Cardiac muscle cell (in vitro differentiated cells and primary cell): Measurements from ENCODE around the gene TTC6. TPM values are rescaled to one million over a fixed set of nuclear protein-coding genes. Genes with fewer than 3 reads are reported as not detected.
"Not testable (repeated sequence)": the region's sequence is repeated elsewhere in the genome, so short reads cannot be mapped to it uniquely, and the experiment has no call there.

Source experiments
- DNase-seq, 2 donors: peaks; one replicate each; pipeline versions ENCODE4 v3.0.0 to v3.0.0-alpha.2; 2010 to 2017; ENCODE audit warnings: low read depth in 1 of 2, low spot score in 1 of 2
- H3K27ac ChIP-seq: fragments of 200-600 bp; sonication (generic); 2 replicates; pipeline ENCODE4 v1.5.1; 2016
- H3K27me3 ChIP-seq: fragments of 200-600 bp; sonication (generic); 2 replicates; pipeline ENCODE4 v1.6.0; 2016; ENCODE audit warnings: control low read depth
- H3K36me3 ChIP-seq: fragments of 200-600 bp; sonication (generic); 2 replicates; pipeline ENCODE4 v1.5.1; 2016; ENCODE audit warnings: control low read depth
- H3K4me1 ChIP-seq: fragments of 200-600 bp; sonication (generic); 2 replicates; pipeline ENCODE4 v1.8.1; 2017; ENCODE audit warnings: low read depth, mild to moderate bottlenecking, mixed run types
- H3K4me3 ChIP-seq: fragments of 200-600 bp; sonication (generic); 2 replicates; pipeline ENCODE4 v1.5.1; 2016; ENCODE audit warnings: mild to moderate bottlenecking
- H3K9me3 ChIP-seq: fragments of 200-600 bp; sonication (generic); 2 replicates; pipeline ENCODE4 v1.5.1; 2017; ENCODE audit warnings: low read depth, mild to moderate bottlenecking, control low read depth
- polyA plus RNA-seq: library from polyadenylated mRNA; unstranded; fragments of >200 nt; fragmentation: Nextera tagmentation; extraction: Ambion mirVana; gene quantifications from 2 replicates; pipeline ENCODE4 v1.2.1, GENCODE V29; 2016
- total RNA-seq: library from RNA; depleted of rRNA; stranded (reverse); fragments of >200 nt; gene quantifications from 2 replicates; pipeline ENCODE4 v1.2.3, GENCODE V29; 2016
- TF ChIP-seq, protein P1 (sequence below): IDR thresholded peaks from 2 replicates; pipeline ENCODE4 v1.5.1; 2012; ENCODE audit warnings: low read depth, mild to moderate bottlenecking, low read length

The TTC6 gene
- total and polyA plus RNA-seq, 2 experiments from 2014 or later = not detected

- H3K4me1 ChIP-seq = no peaks in the 10 kb centered on the region
- H3K27ac ChIP-seq = no peak overlapping the region
- no peak overlapping the region for H3K4me3 ChIP-seq
- no peaks in the 10 kb centered on the region for H3K9me3 ChIP-seq
- no peak for DNase-seq
- TF ChIP-seq, protein P1, sequence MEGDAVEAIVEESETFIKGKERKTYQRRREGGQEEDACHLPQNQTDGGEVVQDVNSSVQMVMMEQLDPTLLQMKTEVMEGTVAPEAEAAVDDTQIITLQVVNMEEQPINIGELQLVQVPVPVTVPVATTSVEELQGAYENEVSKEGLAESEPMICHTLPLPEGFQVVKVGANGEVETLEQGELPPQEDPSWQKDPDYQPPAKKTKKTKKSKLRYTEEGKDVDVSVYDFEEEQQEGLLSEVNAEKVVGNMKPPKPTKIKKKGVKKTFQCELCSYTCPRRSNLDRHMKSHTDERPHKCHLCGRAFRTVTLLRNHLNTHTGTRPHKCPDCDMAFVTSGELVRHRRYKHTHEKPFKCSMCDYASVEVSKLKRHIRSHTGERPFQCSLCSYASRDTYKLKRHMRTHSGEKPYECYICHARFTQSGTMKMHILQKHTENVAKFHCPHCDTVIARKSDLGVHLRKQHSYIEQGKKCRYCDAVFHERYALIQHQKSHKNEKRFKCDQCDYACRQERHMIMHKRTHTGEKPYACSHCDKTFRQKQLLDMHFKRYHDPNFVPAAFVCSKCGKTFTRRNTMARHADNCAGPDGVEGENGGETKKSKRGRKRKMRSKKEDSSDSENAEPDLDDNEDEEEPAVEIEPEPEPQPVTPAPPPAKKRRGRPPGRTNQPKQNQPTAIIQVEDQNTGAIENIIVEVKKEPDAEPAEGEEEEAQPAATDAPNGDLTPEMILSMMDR = no peak
- no peaks in the 10 kb centered on the region for H3K36me3 ChIP-seq
- no peaks in the 10 kb centered on the region for H3K27me3 ChIP-seq
Observed at GRCh38 chr14:37553935-37554550, 41.4 kb upstream of the TTC6 start.

DNA sequence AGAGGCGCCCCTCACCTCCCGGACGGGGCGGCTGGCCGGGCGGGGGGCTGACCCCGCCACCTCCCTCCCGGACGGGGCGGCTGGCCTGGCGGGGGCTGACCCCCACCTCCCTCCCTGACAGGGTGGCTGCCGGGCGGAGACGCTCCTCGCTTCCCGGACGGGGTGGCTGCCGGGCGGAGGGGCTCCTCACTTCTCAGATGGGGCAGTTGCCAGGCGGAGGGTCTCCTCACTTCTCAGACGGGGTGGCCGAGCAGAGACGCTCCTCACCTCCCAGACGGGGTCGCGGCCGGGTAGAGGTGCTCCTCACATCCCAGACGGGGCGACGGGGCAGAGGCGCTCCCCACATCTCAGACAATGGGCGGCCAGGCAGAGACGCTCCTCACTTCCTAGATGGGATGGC is 39.8 kb upstream of the TTC6 start:
- H3K36me3 ChIP-seq, H3K4me3 ChIP-seq, H3K4me1 ChIP-seq, DNase-seq, H3K27me3 ChIP-seq, H3K27ac ChIP-seq, H3K9me3 ChIP-seq: not testable (repeated sequence)

DNA sequence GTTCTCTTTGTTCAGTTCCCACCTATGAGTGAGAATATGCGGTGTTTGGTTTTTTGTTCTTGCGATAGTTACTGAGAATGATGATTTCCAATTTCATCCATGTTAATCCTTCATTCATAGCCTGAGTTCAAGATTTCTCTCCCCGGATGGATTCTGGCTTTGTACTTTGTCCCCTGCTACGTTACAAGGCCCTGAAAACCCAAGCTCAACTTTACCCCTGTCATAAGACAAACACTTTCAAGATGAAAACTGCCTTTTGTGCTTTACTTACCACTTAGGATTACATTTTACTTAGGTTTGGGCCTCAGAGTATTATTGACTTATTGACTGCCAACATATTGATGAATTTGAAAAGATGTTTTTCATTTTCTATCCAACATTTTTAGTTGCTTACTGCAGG is 36.7 kb upstream of the TTC6 start:
- no peak overlapping the region for H3K4me3 ChIP-seq
- H3K9me3 ChIP-seq = no peaks in the 10 kb centered on the region
- DNase-seq = no peak
- H3K4me1 ChIP-seq = no peaks in the 10 kb centered on the region
- TF ChIP-seq, protein P1 = no peak
- H3K27me3 ChIP-seq = no peaks in the 10 kb centered on the region
- H3K27ac ChIP-seq = no peak overlapping the region
- no peaks in the 10 kb centered on the region for H3K36me3 ChIP-seq

GRCh38 chr14:37559386-37559785 is 36.0 kb upstream of the TTC6 start:
- H3K9me3 ChIP-seq = no peaks in the 10 kb centered on the region
- H3K27ac ChIP-seq = no peak overlapping the region
- H3K4me3 ChIP-seq = no peak overlapping the region
- H3K27me3 ChIP-seq = no peaks in the 10 kb centered on the region
- H3K36me3 ChIP-seq = no peaks in the 10 kb centered on the region
- DNase-seq = peak in 1 of 2 donors; percentile 14
- no peaks in the 10 kb centered on the region for H3K4me1 ChIP-seq
- TF ChIP-seq, protein P1 = no peak

DNA sequence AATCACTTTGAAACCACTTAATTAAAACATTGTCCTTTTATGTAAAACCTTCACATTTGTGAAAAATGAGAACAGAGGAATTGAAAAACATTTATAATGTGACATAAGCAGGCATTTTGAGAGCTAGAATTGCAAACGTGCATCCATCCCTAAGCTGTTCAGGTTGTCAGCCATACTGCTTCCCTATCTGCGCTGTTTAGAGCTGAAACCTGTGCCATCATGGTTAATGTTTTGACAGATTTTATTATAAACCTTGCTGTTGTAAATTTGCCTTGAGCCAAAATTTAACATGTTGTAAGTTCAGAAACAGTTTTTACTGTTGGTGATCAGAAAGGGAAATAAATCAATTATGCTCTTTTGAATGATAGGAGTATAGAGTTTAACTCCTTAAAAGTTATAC is 32.2 kb upstream of the TTC6 start:
- no peaks in the 10 kb centered on the region for H3K36me3 ChIP-seq
- DNase-seq = no peak
- no peak overlapping the region for H3K27ac ChIP-seq
- H3K4me3 ChIP-seq = no peak overlapping the region
- H3K27me3 ChIP-seq = no peaks in the 10 kb centered on the region
- H3K9me3 ChIP-seq = no peaks in the 10 kb centered on the region
- H3K4me1 ChIP-seq = no peaks in the 10 kb centered on the region
- TF ChIP-seq, protein P1 = no peak

DNA sequence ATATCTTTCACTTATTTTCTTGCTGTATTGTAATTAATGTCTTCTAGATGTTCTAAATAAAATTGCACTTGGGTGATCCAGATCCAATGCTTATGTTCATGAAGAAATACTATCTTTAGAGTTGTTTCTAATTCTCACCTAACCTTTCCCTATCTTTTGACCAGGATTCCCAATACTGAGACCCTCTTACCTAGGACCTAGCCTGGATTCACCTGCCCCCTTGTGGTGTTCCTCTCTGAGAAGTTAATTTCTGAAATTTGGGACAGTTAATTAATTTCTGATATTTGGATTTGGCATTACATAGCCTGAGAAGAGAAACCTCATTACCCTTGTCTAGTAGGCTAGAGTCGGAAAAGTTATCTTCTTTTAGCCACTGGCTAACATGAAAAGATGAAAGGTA is 29.9 kb upstream of the TTC6 start:
- Histone ChIP-seq H3K27ac (no peak overlapping the region), H3K4me1 (no peaks in the 10 kb centered on the region), H3K36me3 (no peaks in the 10 kb centered on the region), H3K27me3 (no peaks in the 10 kb centered on the region), H3K9me3 (no peaks in the 10 kb centered on the region), H3K4me3 (no peak overlapping the region)
- TF ChIP-seq, protein P1 = peak; percentile 26
- no peak for DNase-seq
